HuH-7 (cell line): Measurements from ENCODE around the gene EFCAB13.

Experiments used
- DNase-seq: peaks from one replicate; pipeline ENCODE4 v3.0.0; 2011; ENCODE audit warnings: low spot score

EFCAB13 gene, protein sequence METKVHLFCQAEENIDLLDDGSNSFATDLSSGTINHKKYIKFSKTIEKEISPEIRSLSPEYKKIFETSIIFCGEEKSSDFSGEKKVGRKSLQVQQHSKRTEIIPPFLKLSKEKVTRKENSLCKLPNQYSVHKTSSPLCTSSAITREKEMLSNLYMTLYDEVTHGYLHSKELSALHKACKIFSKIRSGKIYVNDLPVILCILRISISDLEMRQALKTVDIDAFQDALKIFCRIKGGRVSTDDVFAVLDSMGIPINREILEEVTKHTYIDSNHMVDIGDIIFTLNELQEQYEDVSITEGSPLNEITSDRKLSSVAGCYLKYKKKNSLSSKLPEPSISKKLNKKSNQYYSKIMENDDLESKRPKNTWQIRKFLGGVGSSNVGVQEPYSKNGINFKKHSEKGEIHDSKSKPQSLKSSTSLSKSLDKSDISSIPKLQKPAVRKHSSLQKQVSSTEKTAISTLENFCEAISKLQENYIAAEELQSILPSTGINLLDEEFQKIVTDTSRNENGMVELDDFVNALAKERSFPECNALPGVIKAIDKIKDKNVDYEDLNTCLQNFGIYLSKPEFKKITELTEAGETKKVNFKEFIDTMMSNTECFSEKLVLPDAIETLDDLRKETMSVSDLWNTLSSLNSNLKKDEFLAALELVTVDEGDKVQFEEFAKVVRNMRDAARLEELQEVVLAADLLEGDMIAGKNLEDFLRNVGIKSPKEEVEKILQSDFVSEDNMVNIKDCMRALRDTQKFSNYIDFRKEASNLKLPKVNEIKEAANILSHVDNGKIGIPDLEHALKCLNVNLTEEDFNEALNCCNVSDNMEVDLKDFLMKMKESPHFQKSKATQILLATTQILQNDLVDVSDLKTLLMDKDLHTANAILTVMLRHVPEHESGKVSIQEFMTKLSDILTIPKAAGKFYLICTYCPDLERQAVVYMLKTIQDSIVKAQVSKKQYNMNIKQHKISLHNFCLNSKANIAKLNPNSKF

DNA sequence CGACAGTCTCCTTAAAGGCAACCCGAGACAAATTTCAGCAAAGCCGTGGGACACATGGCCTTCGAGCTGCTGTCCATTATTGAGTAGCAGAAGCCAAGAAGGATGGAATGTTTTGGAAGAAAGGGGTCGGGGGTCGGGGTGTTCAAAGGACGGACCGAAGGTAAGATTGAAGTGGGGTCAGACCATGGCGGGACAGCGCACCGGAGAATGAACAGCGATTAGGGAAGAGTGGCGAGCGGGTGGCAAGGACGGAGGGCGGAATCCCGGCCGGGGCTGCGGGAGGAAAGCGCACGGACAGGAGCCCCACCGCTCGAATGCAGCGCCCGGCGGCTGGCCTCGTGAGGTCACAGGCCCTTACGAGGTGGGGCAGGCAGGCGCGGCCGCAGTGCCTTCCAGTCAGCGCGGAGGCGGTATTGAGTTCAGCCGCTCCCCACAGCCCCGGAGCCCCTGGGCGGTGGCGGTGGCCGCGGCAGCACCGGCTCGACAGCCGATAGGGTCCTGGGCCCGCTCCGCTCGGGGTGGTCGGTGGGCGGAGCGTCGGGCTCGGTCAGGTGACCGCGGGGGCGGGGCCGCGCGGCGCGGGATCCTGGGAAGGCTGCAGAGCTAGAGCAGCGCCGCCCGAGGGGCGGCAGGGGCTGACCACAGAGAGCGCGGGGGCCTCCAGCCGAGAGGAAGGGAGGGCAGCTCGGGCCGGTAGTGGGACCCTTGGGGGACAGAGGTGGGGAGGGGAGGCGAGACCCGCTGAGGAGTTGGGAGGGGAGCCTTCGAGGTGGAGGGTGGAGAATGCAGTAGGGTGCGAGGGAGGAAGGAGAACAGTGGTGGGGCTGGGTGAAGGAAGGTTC lies at the start of gene EFCAB13:
Gene EFCAB13 (plus strand): TSS at position 574 of the 842 bp plus-strand sequence. CDS start 4,399 bp downstream, outside the sequence.
- peak; percentile 90 for DNase-seq

DNA sequence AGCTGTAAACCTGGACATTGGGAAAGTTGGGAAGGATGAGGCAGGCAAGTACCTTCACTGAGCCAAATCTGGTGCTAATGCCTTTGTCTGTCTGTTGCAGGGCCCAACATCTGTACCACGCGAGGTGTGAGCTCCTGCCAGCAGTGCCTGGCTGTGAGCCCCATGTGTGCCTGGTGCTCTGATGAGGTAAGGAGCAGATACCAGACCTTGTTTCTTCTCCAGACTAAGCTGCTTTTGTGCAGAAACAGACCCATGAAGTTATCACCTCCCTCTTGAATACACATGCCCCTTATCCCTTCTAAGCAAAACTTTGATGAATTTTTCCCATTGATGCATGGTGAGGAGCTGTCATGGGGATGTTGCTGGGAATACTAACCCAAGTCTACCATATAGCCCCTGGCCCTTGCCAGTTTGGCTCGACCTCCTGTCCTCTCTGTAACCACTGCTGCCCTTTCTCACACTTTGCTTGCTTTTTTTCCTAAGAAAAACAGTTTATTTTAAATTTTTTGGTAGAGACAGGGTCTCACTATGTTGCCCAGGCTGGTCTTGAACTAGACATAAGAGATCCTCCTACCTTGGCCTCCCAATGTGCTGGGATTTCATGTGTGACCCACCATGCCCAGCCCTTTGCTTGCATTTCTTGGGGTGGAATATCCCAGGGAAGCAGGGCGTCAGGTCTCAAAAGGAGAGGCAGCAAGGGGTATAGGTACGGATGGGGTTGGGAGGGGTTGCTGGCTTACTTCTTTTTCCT lies 49.3 kb upstream of the EFCAB13 start:
- DNase-seq, result no peak

DNA sequence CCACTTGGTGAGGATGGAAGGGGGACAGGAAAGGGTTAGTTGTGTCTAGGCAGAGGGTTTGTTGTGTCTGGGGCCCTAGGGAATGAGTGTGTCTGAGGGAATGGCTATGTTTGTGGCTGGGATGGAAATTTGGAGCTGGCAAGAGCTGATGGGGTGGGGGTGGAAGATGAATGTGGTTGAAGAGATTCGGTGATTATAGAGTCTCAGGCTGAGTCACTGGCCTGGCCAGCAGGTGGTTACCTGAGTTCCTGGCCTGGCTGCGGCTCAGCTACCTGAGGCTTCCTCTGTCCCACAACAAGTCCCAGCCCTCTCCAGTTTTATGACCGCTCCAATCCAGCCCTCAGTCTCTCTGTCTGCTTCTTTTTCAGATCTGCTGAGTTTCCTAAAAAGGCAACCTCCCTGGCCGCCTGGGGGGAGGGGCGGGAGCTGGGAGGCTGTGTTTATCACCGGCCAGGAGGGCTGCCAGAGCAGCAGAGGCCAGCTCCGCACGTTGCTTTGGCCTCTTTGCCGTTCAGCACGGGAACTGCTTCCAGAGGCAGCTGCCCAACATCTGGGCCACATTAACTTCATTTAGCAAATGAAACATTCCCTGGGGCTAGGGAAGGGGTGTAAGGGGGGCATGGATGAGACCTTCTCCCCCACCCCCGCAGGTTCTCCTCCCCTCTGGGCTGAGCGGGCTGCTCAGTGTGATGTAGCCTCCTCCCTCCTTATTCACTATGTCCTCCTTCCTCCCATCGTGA lies 48.3 kb upstream of the EFCAB13 start:
- DNase-seq, result no peak

DNA sequence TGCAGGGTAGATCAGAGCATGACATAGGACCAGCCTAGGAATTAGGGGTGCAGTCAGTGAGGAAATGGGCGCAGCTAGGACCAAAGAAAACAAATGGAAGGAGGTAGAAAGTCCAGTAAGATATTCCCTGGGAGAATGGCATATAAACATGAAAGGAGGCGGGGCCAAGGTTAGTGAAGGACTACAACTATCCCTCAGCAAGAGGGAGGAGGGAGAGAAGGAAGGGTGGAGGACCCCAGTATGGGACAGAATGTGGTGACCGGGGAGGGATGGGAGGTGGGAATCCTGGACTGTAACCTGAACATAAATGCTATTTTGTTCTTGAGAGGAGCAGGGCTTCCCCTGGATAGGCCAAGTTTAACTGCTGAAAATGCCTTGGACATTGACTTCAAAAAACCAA lies 47.3 kb upstream of the EFCAB13 start:
- DNase-seq, result no peak

DNA sequence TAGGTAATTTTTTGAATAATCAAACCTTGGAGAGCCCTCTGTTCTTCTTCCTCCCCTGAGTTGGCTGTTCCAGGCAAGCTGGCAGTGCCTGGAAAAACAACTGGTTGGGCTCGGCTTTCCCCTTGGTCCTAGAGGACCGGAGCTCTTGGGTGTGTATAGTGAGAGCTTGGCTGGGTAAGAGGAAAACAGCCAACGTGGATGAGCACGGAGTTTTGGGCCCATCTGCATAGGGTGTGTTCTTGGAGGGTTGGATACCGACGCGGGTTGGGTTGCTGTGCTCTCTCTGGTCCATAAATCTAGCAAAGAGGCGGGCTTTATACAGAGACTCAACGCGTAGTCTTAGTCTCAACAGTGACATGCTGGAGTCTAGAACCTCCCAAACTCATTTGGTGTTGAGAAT lies 46.9 kb upstream of the EFCAB13 start:
- DNase-seq, result no peak

DNA sequence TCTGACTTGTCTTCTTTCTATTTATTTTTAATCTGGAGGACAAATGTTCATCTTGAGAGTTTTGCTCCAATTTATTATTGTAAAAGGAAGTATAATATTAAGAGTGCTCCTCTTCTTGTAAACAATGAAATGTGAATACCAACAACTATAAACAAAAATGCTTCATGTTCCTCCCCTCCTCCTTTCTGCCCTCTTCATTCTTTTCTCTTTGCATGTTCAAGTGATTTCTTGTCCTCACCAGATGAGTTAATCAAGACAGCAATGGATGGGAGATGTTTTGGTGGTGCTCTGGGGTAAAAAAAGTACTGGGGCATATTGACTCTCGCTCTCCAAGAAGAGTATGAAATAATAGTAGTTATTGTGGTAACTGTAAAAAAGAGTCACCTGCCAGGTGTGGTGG lies 45.8 kb upstream of the EFCAB13 start:
- DNase-seq, result no peak

DNA sequence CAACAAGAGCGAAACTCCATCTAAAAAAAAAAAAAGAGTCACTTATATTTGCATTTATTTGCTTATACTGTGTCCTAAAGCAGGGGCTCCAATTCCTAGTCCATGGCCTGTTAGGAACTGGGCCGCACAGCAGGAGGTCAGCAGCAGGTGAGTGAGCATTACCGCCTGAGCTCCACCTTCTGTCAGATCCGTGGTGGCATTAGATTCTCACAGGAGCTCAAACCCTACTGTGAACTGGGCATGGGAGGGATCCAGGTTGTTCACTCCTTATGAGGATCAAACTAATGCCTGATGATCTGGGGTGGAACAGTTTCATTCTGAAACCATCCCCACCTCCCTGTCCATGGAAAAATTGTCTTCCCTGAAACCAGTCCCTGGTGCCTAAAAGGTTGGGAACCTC lies 45.2 kb upstream of the EFCAB13 start:
- no peak for DNase-seq

DNA sequence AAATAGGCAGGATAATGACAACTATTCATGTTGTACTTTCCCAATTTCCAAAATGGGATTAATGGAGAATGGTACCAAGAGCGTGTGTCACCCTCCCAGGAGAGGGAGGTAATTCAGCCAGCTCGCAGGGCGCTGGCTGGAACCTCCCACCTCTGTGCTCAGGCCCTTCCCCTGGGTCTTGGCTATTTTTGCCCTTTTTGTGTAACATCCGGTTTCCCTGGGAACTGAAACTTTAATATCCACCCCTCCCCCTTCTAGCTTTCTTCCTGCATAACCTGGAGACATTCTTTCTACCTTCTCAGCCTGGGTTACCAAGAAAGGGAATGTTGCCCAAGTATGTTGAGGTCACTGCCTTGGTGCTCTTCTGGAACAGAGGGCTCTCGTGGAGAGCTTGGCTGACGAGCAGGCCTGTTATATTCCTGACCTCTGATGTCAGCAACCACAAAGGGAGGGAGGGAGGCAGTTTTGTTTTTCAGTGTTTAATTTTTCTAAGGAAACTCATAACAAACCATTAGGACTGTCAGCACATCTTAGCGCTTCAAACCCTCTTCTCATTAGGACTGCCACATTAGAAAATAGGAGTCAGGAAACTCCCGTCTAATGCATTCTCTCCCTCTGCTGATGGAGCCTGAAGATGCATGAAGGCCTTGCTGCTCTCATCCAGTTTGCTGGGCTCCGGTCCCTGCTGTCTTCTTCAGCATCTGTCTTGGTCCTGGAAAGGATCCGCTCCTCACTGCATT lies 44.5 kb upstream of the EFCAB13 start:
- no peak for DNase-seq

DNA sequence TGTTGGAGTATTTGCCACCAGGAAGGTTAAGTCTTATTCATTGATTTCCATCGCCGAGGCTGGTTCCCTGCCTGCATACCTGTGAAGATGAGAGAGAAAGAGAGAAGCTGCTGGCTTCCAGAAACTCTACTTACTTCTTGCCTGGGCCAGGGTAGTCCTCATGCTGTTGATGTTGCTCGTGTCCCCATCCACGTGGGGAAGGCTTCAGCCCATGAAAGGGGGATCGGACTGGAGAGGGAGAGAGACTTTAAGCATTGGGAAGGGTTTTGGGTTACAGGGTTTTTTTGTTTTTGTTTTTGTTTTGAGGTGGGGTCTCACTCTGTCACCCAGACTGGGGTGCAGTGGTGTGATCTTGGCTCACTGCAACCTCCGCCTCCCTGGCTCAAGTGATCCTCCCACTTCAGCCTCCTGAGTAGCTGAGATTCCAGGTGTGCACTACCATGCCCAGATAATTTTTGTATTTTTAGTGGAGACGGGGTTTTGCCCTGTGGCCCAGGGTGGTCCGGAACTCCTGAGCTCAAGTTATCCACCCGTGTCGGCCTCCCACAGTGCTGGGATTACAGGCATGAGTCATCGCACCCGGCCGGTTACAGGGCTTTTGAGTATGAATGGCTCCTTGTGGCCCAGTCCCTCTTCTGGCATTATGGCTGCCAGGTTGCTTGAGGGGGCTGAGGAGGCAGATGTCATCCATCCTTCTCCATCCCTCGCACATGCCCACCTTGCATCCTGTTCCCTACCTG lies 43.5 kb upstream of the EFCAB13 start:
- no peak for DNase-seq

DNA sequence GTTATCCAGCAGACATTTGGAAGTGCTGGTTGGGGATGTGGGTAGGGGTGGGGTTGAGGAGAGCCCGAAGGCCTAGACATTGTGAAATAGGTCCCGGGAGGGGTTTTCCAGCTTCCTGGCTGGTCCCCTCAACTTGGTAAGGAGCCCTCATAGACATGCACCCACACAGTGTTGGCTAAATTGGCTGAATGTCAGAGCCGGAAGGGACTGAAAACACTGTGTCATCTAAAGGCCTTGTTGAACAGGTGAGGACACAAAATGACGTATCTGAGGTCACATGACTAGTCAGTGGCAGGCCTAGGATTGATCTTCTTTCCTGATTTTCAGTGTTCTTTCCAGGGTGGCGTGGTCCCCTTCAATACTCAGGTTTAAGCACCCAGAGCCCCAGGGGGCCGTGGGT lies 42.5 kb upstream of the EFCAB13 start:
- no peak for DNase-seq

DNA sequence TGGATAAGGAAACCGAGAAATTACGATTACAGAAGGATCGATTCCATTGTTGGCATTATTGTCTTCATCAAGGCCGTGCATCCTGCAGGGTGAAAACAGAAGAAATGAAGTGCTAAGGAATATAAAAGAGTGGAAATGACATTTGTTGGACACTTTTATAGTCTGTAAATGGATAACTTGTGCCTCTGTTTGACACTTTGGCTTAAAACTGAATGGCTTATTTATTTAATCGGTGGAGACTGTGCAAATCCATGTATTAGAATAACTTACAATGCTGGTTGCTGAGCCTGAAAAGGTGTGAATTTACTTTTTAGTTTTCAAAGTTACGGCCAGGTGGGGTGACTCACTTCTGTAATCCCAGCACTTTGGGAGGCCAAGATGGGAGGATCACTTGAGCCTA lies 38.8 kb upstream of the EFCAB13 start:
- DNase-seq, result no peak

DNA sequence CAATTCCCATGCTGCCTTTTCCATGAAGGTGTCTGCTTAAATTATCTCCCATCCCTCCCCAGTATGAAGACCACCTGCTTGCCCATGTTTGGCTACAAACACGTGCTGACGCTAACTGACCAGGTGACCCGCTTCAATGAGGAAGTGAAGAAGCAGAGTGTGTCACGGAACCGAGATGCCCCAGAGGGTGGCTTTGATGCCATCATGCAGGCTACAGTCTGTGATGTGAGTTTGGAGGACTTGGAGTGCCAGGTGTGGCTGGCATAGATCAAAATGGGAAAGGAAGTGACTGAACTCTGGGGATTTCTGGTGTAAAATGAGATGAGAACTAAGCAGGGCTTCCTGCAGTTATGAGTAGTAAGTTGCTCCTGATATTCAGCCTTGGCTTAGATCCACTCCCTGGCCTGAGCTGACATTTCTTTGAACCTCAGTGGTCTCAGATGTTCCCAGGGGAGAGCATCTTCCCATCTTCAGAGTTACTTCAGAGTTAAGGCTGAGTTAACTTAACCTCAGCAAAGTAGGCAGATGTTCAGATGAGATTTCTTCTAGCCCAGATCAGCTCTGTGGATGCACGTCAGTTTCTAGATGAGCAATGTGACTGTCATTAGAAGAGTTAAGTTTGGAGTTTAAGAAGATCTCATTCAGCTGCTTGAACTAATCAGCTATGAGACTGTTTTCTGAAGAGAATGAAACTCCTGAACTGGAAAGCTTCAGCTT lies 37.4 kb upstream of the EFCAB13 start:
- DNase-seq, result no peak

DNA sequence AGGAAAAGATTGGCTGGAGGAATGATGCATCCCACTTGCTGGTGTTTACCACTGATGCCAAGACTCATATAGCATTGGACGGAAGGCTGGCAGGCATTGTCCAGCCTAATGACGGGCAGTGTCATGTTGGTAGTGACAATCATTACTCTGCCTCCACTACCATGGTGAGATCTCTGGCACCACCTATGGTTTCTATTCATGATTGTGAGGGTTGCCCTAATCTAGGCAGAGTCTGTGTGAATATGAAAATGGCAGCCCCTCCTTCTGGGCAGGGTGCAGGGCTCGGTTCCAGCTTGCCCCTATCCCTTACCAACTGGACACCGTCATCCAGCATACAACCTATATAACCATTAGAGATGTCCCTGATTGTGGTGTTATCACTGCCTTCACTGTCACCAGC lies 36.7 kb upstream of the EFCAB13 start:
- DNase-seq, result no peak

DNA sequence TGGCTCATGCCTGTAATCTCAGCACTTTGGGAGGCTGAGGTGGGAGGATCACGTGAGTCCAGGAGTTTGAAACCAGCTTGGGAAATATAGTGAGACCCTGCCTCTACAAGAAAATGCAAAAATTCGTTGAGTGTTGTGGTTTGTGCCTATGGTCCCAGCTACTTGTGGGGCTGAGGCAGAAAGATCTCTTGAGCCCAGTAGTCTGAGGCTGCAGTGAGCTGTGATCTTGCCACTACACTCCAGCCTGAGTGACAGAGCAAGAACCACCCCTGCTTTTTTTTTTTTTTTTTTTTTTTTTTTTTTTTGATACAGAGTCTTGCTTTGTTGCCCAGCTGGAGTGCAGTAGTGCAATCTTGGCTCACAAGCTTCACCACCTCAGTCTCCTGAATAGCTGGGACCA lies 36.1 kb upstream of the EFCAB13 start:
- DNase-seq, result no peak

DNA sequence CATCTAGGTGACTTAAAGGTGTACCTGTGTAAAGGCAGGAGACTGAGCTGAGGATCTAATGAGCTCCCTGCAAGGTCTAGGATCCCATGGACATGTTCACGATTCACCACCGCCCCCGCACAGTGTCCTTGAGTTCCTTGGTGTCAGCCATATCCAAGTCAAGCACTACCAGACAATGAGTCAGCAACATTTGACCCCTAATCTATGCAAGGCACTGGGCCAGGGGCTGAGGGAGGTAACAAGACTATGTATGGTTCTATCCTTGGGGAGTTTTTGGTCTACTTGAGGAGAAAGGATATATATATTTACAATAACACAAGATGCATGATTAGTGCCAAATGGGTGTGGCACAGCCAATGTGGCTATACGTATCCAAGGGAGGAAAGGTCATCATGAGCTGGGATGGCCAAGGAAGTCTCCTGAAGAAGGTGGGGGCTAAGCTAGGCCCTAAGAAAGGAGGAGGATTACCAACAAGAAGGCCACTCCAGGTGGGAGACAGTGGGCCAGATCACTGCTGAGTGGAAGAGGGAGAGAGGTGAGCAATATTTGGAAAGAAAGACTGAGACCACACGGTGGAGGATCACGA lies 35.1 kb upstream of the EFCAB13 start:
- DNase-seq, result no peak

DNA sequence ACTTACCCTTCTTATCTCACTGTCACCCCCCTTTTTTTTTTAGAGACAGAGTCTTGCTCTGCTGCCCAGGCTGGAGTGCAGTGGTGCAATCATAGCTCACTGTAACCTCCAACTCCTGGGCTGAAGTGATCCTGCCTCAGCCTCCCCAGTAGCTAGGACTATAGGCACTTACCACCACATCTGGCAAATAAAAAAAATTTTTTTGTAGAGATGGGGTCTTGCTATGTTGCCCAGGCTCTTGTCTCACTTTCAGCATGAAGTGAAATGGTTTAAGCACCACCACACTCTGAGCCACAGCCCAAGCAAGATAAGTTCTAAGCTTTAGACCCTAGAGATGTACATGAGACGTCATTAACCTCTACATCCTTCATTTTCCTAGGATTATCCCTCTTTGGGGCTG lies 34.5 kb upstream of the EFCAB13 start:
- no peak for DNase-seq

DNA sequence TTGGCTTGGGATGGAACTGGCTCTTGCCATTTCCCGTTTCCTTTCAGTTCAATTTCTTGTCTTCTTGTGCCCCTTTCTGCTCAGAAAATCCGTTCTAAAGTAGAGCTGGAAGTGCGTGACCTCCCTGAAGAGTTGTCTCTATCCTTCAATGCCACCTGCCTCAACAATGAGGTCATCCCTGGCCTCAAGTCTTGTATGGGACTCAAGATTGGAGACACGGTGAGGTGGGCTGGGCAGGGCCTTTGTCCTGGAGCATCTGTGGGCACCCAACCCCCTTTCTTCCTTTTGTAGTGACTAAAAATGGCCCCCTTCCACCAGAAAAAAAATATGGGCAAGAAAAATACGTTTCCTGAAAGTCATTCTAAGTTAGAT lies 32.9 kb upstream of the EFCAB13 start:
- DNase-seq, result no peak

DNA sequence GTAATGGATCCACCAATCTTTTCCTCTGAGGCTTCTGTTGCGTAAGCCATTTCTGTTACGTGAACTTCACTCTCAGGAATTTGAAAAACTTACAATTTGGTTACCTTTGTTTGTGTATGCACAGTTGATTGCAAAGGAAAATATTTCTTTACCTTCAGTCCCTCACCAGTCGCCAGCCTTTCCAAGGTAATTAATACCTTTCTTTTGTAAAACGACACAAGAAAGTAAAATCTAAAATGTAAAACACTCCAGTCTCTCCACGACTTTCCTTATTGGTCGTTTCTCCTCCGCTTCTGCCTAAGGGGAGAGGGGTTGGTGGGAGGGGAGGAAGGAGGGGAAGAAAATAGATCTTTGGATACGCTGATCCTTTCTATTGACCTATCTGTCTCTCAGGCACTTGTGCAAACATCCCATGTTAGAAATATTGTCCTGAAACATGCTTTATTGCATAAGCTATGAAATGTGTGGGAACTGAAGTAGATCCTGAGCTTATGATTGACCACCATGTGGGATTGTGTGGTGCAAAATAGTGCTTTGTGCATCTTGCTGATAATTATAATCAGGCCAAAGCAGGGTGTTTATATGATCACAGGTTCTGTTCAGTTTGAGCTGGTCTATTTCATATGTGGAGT lies 32.4 kb upstream of the EFCAB13 start:
- peak; percentile 34 for DNase-seq
